ENCODE data around the gene BPIFB3.

The BPIFB3 gene

GRCh38 chr20:33083544-33084340 lies 30.0 kb downstream of the BPIFB3 start:
- Histone ChIP-seq H3F3A (ENCODE audit: control insufficient read depth, insufficient read depth) (no peaks in the 10 kb centered on the region), H3K79me2 (ENCODE audit: control insufficient read depth, low read length) (no peaks in the 10 kb centered on the region), H3K9me3 (ENCODE audit: control insufficient read depth, insufficient read depth, low read length) (no peaks in the 10 kb centered on the region), H3K27me3 (ENCODE audit: control insufficient read depth, low read length) (no peaks in the 10 kb centered on the region), H3K36me3 (ENCODE audit: control insufficient read depth, low read length) (no peaks in the 10 kb centered on the region), H3K4me3 (ENCODE audit: low read length) (no peak overlapping the region), H3K27ac (ENCODE audit: low read depth, low read length) (no peak overlapping the region), H3K9me2 (replicated peaks; ENCODE audit: control insufficient read depth, low read length) (no peaks in the 10 kb centered on the region), H4K20me1 (ENCODE audit: control insufficient read depth, insufficient read depth, low read depth, low read length) (no peaks in the 10 kb centered on the region), H3K4me2 (ENCODE audit: low read length) (no peak overlapping the region), H3K4me1 (ENCODE audit: control insufficient read depth, low read length) (no peaks in the 10 kb centered on the region)
- TF ChIP-seq EZH2phosphoT487 (IDR thresholded peaks at IDR 0.05; ENCODE audit: borderline replicate concordance, low read length), result no peak
- TF ChIP-seq CTCF (IDR thresholded peaks at IDR 0.05; ENCODE audit: low read depth, low read length, poor library complexity, severe bottlenecking), result no peak

- H3K27me3 ChIP-seq (ENCODE audit: control insufficient read depth, low read length), result no peaks in the 10 kb centered on the region
- no peaks in the 10 kb centered on the region for H3K36me3 ChIP-seq (ENCODE audit: control insufficient read depth, low read length)
- H3K4me1 ChIP-seq (ENCODE audit: control insufficient read depth, low read length), result no peaks in the 10 kb centered on the region
- H4K20me1 ChIP-seq (ENCODE audit: control insufficient read depth, insufficient read depth, low read depth, low read length), result no peaks in the 10 kb centered on the region
- no peak overlapping the region for H3K4me3 ChIP-seq (ENCODE audit: low read length)
- H3K79me2 ChIP-seq (ENCODE audit: control insufficient read depth, low read length), result no peaks in the 10 kb centered on the region
- H3K4me2 ChIP-seq (ENCODE audit: low read length), result no peak overlapping the region
- no peaks in the 10 kb centered on the region for H3K9me2 ChIP-seq (replicated peaks; ENCODE audit: control insufficient read depth, low read length)
- H3K27ac ChIP-seq (ENCODE audit: low read depth, low read length), result no peak overlapping the region
- H3K9me3 ChIP-seq (ENCODE audit: control insufficient read depth, insufficient read depth, low read length), result no peaks in the 10 kb centered on the region
- H3F3A ChIP-seq (ENCODE audit: control insufficient read depth, insufficient read depth), result no peaks in the 10 kb centered on the region
- TF ChIP-seq CTCF (IDR thresholded peaks at IDR 0.05; ENCODE audit: low read depth, low read length, poor library complexity, severe bottlenecking), result no peak
Measured at GRCh38 chr20:33084722-33085121, 31.0 kb downstream of the BPIFB3 start.

GRCh38 chr20:33086052-33086722 lies 32.5 kb downstream of the BPIFB3 start:
- TF ChIP-seq CTCF (IDR thresholded peaks at IDR 0.05; ENCODE audit: low read depth, low read length, poor library complexity, severe bottlenecking) (no peak), EZH2phosphoT487 (IDR thresholded peaks at IDR 0.05; ENCODE audit: borderline replicate concordance, low read length) (no peak)
- no peak overlapping the region for H3K27ac ChIP-seq (ENCODE audit: low read depth, low read length)
- H3K9me3 ChIP-seq (ENCODE audit: control insufficient read depth, insufficient read depth, low read length), result no peaks in the 10 kb centered on the region
- no peaks in the 10 kb centered on the region for H3K4me1 ChIP-seq (ENCODE audit: control insufficient read depth, low read length)
- no peak overlapping the region for H3K4me2 ChIP-seq (ENCODE audit: low read length)
- H3K27me3 ChIP-seq (ENCODE audit: control insufficient read depth, low read length), result no peaks in the 10 kb centered on the region
- no peak overlapping the region for H3K4me3 ChIP-seq (ENCODE audit: low read length)
- H4K20me1 ChIP-seq (ENCODE audit: control insufficient read depth, insufficient read depth, low read depth, low read length), result no peaks in the 10 kb centered on the region
- H3K36me3 ChIP-seq (ENCODE audit: control insufficient read depth, low read length), result no peaks in the 10 kb centered on the region
- H3K79me2 ChIP-seq (ENCODE audit: control insufficient read depth, low read length), result no peaks in the 10 kb centered on the region
- no peaks in the 10 kb centered on the region for H3K9me2 ChIP-seq (replicated peaks; ENCODE audit: control insufficient read depth, low read length)
- H3F3A ChIP-seq (ENCODE audit: control insufficient read depth, insufficient read depth), result no peaks in the 10 kb centered on the region
